ENCODE results near the gene KRTAP5-7.

- TF ChIP-seq, protein P1, sequence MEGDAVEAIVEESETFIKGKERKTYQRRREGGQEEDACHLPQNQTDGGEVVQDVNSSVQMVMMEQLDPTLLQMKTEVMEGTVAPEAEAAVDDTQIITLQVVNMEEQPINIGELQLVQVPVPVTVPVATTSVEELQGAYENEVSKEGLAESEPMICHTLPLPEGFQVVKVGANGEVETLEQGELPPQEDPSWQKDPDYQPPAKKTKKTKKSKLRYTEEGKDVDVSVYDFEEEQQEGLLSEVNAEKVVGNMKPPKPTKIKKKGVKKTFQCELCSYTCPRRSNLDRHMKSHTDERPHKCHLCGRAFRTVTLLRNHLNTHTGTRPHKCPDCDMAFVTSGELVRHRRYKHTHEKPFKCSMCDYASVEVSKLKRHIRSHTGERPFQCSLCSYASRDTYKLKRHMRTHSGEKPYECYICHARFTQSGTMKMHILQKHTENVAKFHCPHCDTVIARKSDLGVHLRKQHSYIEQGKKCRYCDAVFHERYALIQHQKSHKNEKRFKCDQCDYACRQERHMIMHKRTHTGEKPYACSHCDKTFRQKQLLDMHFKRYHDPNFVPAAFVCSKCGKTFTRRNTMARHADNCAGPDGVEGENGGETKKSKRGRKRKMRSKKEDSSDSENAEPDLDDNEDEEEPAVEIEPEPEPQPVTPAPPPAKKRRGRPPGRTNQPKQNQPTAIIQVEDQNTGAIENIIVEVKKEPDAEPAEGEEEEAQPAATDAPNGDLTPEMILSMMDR (IDR thresholded peaks at IDR 0.05) = no peak
- TF ChIP-seq POLR2A (IDR thresholded peaks at IDR 0.05) = no peak
Observed at GRCh38 chr11:71542382-71542781, 15.3 kb downstream of the KRTAP5-7 start.

All from heart left ventricle (tissue), 13 donors.